Measurements from ENCODE around the gene PLA2G2C. TPM values are rescaled to one million over a fixed set of nuclear protein-coding genes. Genes with fewer than 3 reads are reported as not detected.
A peak's percentile ranks its signal among the peaks of the same experiment; 100 is the strongest.

The PLA2G2C gene, protein sequence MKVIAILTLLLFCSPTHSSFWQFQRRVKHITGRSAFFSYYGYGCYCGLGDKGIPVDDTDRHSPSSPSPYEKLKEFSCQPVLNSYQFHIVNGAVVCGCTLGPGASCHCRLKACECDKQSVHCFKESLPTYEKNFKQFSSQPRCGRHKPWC
- total RNA-seq (0.10 TPM in 1 of 2 replicates, not detected in the other), polyA plus RNA-seq (0.03 TPM in 1 of 2 replicates, not detected in the other), polyA minus RNA-seq (not detected in 2 replicates)
- total RNA-seq (2013): 0.02 TPM

DNA sequence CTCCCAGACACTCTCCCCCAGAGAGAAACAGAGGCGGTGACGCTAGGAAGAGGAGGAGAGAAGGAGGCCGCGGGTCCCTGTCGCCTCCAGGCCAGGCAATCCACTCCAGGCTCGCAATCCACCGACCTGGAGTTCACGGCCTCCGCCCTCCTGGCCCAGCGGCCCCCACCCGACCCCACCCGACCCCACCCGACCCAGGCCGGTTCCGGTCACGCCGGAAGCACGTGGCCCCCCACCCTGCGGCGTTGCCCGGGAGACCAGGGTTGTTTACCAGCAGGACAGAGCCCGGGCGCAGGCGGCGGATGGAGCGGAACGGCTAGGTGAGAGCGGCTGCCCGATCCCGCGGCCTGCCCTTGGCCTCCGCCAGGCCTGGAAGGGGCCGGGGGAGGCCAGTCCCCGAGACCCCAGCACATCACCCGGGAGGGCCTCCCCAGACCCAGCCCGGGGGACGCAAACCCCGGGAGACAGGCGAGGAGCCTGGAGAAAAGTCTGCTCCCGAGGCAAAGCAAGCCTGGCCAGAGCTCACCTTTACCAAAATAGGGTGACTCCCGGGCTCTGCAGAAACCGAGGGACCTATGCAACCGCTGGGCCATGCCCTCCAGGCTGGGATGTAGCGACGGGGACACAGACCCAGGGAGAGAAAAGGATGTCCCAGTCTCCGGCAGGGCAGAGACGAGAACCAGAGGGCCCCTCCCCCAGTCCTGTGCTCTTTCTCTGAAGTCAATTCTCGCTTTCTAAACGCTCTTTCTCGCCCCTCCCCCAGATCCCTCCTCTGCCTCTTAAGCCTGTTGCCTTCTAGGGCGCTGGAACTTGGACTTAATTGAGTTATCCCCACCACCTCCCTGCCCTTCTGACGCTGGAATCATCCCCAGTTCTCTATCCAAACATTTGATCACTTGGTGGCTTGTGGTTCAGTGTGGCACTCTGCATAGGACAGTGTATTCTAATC, at the start of gene PLA2G2C, which contains the start of gene UBXN10:
Gene PLA2G2C, minus strand, starts transcription at position 685 of the 949 bp plus-strand sequence. CDS start 9,155 bp downstream, outside the sequence.
Gene UBXN10, plus strand, starts transcription at position 263 of the 949 bp plus-strand sequence. CDS start 4,466 bp downstream, outside the sequence.
- Histone ChIP-seq H3K4me3 (ENCODE audit: control extremely low read depth in 1 of 5, extremely low read depth in 1 of 5, insufficient read depth in 1 of 5, low read depth in 2 of 5, low read length in 4 of 5) (peak within 1 kb of the TSS in 4 of 5 experiments; percentile 37 to 65 (median 54)), H3K4me1 (ENCODE audit: control insufficient read depth in 2 of 2, insufficient read depth in 2 of 2, low read length in 2 of 2) (peaks cover 19 to 21% of the 10 kb centered on the region in 2 donors), H3K4me2 (replicated peaks; ENCODE audit: low read depth, low read length, poor library complexity, severe bottlenecking) (peak within 1 kb of the TSS; percentile 94), H3K9ac (ENCODE audit: low read length) (peak within 1 kb of the TSS; percentile 71), H3K79me2 (ENCODE audit: control insufficient read depth, insufficient read depth, low read length) (no peaks in the 10 kb centered on the region), H2AFZ (ENCODE audit: insufficient read depth, low read depth, low read length, poor library complexity, severe bottlenecking) (peak within 1 kb of the TSS; percentile 66), H4K20me1 (ENCODE audit: control insufficient read depth, insufficient read depth, low read length, poor library complexity, severe bottlenecking) (no peaks in the 10 kb centered on the region), H3K27me3 (replicated peaks in 1 of 4; ENCODE audit: control extremely low read depth in 1 of 4, control insufficient read depth in 3 of 4, insufficient read depth in 4 of 4, low read length in 3 of 4) (peaks cover 0 to 28% (median 12%) of the 10 kb centered on the region in 4 experiments), H3K27ac (ENCODE audit: low read length in 2 of 2) (peak within 1 kb of the TSS in 1 of 2 donors; percentile 44), H3K9me3 (ENCODE audit: control extremely low read depth in 1 of 3, control insufficient read depth in 2 of 3, insufficient read depth in 1 of 3, low read length in 2 of 3) (no peaks in the 10 kb centered on the region), H3K36me3 (replicated peaks in 1 of 2; ENCODE audit: control extremely low read depth in 1 of 2, control insufficient read depth in 1 of 2, extremely low read depth in 1 of 2, insufficient read depth in 2 of 2, low read length in 1 of 2) (no peaks in the 10 kb centered on the region)
- Mint-ChIP-seq H3K4me3 (peak within 1 kb of the TSS; percentile 84), H3K4me1 (peaks cover 21% of the 10 kb centered on the region), H3K9me3 (ENCODE audit: insufficient read depth) (no peaks in the 10 kb centered on the region), H3K27me3 (peaks cover 52% of the 10 kb centered on the region), H3K27ac (peak within 1 kb of the TSS; percentile 75)
- intact Hi-C loops (cut with micrococcal nuclease): no loop called here
- ATAC-seq (ENCODE audit: low read depth): peak; percentile 78
- 1% methylated on average over 38 of the region's 52 CpGs for WGBS (ENCODE audit: insufficient coverage)
- ChIA-PET POLR2A (no interaction called here), CTCF (no interaction called here)
- peak; percentile 67 for DNase-seq
- TF ChIP-seq, protein P1, sequence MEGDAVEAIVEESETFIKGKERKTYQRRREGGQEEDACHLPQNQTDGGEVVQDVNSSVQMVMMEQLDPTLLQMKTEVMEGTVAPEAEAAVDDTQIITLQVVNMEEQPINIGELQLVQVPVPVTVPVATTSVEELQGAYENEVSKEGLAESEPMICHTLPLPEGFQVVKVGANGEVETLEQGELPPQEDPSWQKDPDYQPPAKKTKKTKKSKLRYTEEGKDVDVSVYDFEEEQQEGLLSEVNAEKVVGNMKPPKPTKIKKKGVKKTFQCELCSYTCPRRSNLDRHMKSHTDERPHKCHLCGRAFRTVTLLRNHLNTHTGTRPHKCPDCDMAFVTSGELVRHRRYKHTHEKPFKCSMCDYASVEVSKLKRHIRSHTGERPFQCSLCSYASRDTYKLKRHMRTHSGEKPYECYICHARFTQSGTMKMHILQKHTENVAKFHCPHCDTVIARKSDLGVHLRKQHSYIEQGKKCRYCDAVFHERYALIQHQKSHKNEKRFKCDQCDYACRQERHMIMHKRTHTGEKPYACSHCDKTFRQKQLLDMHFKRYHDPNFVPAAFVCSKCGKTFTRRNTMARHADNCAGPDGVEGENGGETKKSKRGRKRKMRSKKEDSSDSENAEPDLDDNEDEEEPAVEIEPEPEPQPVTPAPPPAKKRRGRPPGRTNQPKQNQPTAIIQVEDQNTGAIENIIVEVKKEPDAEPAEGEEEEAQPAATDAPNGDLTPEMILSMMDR (IDR thresholded peaks at IDR 0.05): no peak
- TF ChIP-seq EZH2 (IDR thresholded peaks at IDR 0.05; ENCODE audit: borderline replicate concordance, insufficient read depth, low read depth, low read length, poor library complexity, severe bottlenecking): no peak

All from B cell (primary cell).